ENCODE results near the gene TMEM242.
A peak's percentile ranks its signal among the peaks of the same experiment; 100 is the strongest.

The TMEM242 gene

GRCh38 chr6:157246048-157246630 is 77.2 kb downstream of the TMEM242 start:
- DNase-seq = no peak

- no peak for DNase-seq
These were observed 77.9 kb downstream of the TMEM242 start for GRCh38 chr6:157245436-157245835.

- no peak for DNase-seq
These were observed 78.5 kb downstream of the TMEM242 start for GRCh38 chr6:157244780-157245179.

- no peak for DNase-seq
These were observed 79.1 kb downstream of the TMEM242 start for GRCh38 chr6:157244175-157244574.

GRCh38 chr6:157242791-157243190 is 80.5 kb downstream of the TMEM242 start:
- DNase-seq = no peak

- DNase-seq = no peak
These were observed 82.4 kb downstream of the TMEM242 start for GRCh38 chr6:157240960-157241311.

GRCh38 chr6:157240059-157240959 is 83.0 kb downstream of the TMEM242 start:
- DNase-seq = peak; percentile 11

- DNase-seq = no peak
These were observed 83.7 kb downstream of the TMEM242 start for GRCh38 chr6:157239671-157240058.

Data from COR-L47 (cell line).